HG02884 (cell line): ENCODE measurements around the gene GNAL.

Experiments
- ATAC-seq: cut with Tn5 transposase; IDR thresholded peaks from one replicate; pipeline ENCODE4 v1.9.1; 2021; ENCODE audit warnings: mild to moderate bottlenecking, moderate library complexity; ENCODE audit not compliant: unreplicated experiment

The GNAL gene

DNA sequence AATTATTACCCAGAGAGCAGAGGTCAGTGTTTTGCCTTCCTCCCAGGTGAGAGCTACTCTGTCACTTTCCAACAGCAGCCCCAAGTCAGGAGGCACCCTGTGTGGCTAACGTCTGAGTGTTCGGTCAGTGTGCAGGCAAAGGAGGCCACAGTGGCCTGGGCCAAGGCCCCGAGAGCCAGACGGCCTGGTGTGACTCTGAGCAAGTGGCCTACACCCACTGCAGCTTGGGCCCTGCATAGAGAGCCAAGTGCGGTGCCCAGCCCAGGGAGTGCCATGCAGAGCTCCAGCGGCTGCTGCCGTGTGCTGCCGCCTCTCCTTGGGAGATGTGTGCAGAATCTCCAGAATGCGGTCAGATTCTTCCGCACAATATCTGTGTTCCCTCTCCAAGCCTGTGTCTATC, 70.4 kb downstream of the GNAL start:
- ATAC-seq, result no peak

DNA sequence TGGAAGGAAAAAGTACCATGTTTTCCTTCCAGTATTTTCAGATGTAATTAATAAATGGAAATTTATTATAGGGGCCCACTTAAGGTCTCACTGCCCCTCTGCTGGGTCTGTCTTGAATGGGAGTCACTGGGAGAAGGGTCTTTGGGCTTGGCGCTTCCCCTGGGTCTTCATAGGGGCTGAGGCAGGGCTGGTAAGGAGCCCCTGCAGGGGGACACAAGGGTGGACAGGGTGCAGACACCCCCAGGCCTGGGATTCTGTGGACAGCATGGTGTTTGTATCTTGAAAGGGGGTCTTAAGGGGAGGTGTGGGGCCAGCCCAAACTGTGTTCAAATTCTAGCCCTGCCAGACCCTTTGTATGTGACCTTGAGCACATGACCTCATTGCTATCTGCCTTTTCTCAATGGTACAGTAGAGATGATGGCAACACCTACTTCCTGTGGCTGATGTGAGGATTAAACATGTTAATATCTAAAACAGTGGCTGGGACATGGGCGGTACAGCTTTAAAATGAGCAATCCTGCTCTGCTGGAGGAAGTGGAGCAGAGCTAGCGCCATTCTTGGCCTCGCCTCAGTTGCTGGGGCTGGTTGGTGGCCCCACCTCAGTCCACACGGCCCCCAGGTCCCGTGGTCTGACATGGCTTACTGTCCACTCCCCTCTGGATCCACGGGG, 71.6 kb downstream of the GNAL start:
- no peak for ATAC-seq

DNA sequence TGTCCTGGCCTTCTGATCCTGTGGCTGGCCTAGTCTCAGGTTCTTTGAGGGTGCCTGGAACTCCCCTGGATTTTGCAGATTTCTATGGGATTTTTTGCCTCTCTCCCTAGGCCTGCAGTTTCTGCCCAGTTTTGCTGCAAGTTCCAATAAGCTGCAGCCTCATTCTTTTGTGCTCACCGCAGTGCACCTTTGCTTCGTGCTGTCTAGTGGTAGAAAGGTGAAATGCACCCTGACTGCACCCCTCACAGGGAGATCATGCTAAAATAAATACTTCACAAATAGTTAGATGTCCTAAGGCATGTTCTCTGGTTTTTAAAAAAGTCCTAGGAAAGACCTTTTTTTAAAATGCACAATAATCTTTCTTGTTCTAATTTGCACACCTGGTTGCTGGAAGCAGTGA, 72.5 kb downstream of the GNAL start:
- ATAC-seq, result no peak

DNA sequence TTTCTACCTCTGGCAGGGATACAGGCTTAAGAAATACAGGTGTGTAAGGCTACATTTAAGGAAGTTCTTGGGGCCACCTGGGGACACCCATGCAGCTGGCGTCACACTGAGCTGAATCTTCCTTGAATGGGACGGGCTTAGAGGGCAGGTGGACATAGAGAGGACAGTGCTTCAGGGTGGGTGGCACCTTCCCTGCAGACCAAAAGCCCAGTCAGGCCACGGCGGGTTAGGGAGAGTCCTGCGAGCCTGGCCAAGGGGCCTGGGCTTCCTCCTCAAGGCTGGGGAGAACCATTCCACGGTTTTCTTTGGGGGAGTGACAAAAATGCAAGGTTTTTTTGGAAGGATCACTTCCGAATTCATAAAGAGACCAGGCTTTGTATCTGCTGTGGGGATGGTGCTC, 73.4 kb downstream of the GNAL start:
- ATAC-seq, result no peak

DNA sequence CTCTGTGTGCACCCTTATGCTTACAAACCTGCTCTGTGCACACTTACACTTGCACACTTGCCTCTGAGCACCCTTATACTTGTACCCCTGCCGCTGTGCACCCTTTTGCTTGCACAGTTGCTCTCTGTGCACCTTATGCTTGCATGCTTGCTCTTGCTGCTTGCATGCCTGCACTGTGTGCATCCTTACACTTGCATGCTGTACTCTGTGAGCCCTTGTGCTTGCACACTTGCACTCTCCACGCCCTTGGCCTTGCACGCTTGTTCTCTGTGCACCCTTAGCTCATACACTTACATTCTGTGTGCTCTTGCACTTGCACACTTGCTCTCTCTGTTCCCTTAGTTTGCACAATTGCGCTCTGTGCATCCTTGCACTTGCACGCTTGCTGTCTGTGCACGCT, 78.3 kb downstream of the GNAL start:
- ATAC-seq, result no peak

DNA sequence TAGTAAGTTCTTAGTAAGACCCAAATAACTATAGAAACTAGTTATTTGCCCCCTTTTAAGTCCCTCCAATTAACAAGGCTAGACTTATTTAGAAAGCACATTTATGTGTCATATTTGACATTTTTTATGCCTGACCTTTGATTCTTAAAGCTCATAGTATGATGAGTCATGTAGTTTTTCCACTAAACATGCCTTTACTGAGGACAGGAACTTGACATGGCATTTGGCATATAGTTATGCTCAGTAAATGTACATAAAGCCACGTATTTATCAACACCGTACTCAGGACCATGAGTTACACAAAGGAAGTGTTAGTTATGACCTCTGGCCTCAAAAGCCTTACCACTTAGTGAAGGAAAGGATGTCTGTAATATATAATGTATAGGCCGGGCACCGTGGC, 78.9 kb downstream of the GNAL start:
- no peak for ATAC-seq

DNA sequence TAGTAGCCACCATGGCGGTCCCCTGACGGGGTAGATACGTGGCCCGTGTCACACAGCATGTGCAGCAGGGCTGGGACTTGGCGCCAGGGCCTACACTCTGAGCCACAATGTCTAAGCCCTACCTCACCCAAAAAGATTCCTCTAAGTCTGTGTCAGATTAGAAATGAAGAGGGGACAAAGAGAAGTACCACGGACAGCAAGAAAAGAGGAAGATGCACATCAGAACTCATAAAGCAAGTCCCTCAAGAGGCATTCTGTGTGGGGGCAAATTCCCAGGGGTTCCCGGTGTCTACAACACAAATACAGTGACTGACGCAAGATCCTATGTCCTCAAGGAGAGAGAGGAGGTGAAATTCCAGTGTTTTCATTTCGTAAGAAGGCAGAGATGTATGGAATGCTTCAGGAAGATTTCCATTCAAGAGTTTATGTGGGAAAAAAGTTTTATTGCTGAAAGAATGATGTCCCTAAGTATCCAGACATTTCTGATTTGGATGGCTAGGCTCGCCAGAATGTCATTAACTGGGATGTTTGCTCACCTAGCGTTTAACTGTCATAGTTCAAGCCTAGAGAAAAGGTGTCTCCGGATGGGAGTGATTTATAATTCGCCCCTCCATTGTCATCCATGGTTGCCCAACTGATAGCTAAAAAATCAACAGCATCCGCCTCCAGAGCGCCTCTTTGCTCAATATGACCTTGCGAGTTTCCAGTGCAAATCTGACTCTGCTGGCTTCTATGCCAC, 86.5 kb downstream of the GNAL start:
- no peak for ATAC-seq

DNA sequence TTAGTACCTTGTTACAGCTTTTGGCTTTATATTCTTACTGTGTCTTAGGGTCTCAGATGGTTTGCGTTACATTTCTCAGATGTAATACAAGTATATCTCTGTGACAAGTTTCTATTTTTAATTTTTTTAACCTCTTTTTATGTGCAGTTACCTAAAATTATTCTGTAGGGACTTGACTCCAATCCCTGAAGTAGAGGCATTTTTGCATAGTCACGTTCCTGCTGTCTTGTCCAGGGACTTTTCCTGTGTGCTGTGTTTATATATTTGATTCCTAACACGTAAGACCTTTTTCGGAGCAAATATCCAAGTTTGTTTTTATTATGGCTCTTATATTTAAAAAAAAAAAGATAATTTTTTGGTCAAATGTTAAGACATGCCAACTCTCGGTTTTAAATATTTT, 91.0 kb downstream of the GNAL start:
- no peak for ATAC-seq

DNA sequence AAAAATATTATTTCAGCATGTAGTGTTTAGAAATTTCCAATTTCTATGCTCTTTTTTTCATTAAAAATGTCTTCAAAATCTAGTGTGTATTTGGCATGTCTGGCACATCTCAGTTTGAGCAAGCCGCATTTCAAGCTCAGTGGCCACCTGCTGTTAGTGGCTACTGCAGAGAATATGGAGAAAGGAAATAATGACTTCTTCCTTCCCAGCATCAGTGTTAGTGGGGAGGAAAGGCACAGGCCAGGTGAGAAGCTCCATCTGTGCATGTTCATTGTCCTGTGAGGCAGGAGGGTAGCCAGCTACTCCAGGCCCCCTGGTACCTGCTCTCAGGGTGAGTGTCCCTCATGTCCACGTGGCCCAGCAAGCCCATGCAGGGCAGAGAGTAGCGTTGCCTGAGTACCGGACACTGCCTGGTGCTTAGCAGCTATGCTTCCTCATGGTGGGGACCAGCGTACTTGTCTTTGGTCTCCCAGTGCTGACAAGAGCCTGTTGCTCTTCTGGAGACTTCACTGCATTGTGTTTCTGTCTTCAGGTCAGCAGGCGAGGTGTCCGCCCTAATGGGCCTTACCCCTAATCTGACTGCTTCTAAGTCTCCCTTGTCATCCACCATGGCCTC, 94.8 kb downstream of the GNAL start:
- ATAC-seq, result no peak

DNA sequence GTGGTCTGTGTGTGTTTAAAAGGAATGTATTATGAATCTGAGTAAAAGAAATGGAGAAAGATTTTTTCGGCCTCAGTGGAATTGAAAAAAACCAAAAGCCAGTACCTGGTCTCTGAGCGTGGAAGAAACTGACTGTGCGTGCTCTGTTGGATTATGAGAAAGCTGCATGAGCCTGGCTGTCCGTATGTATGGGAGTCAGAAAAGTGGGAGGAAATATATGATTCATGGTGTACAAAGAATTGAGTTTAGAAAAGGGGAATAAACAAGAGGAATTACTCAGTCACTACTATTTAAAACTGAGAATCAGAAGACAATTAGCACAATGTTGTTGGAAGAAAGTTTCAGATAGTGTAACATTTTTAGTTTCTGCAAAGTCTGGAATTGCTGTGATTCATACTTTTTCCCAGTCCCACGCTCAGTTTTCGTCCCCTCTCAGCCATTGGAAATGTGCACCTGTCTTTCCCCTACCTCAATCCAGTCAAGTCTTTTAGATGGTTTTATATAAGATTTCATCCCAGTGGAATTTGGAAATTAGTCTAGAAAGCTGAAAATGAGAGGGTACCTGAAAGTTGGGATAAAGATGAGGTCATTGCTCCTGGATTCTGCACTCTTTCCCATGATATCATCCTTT, 95.7 kb downstream of the GNAL start:
- no peak for ATAC-seq

DNA sequence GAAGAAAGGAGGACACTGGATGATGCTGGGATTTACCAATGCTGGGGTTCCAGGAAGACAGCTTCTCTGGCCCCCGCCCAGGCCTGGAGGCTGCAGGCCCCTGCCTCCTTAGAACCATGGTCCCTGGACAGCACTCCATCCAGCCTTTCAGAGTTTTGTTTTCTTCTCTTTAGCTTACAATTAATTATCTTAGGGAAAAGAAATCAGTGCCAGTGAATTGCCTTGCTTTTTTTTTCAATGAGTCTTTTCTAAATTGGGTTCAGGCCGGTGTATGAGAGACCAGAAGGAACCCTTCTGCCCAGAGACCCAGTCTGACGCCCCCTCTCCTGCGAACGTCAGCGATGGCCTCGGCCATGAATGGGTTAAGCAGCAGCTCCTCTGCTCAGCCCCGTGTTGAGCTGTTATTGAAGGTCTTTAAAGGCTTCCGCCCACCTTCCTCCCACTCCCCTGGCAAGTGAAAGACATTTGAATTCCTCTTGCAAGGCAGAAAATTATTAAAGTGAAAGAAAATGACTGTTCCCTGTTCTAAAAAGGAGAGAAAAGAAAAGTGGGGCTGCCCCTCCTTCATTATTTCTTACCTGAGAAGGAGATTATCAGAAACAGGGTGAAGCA, 96.5 kb downstream of the GNAL start:
- no peak for ATAC-seq

DNA sequence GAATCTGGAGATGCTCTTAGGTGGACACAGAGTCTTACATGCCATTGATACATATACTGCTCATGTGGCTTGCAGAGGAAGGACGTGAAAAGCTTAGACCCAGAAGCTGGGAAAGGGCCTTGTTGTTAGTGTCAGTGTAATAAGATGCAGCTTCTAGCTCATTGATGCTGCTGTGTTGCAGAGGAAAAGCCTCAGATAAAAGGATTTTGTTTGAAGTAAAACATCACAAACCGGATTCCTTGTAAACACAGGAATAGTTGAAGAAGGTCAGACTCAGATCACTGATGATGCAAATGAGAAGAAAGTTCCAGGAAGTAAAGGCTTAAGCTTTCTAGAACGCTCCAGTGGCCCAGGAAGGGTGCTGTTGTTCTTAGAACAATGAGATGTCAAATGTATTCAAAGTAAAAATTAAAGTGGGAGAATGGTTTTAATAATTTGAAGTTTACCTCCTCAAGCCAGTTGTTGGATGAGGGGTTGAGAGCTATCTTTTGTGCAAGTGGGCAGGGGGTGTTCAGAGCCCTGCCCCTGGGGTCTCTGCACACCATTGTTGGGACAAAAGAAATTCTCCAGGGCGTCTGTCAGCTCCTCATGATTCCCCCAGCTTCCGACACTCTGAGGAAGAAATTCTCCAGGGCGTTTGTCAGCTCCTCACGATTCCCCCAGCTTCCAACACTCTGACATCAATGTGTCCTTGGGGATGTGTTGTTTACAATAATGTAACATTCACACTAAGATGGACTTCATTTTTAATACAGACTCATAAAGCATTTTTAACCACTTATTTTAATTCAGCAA, 100.8 kb downstream of the GNAL start:
- no peak for ATAC-seq

DNA sequence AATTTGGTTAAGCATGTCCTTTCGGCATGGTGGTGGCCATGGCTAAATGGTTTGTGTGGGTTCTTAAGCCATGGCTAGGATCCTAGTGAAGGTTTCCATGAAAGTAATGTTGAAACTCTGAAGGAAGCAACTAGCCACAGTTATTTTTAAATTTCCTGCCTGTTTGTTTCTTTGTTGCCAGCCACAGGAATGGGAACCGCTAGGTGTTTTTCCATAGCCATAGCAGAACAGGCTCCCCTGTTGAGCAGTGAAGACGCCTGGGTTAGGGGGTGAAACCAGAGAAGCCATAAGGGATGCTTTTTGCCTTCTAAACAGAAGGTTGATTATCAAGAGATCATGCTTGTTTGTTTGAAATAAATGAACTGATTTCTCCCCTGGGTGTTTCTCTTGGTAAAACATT, 102.1 kb downstream of the GNAL start:
- no peak for ATAC-seq

DNA sequence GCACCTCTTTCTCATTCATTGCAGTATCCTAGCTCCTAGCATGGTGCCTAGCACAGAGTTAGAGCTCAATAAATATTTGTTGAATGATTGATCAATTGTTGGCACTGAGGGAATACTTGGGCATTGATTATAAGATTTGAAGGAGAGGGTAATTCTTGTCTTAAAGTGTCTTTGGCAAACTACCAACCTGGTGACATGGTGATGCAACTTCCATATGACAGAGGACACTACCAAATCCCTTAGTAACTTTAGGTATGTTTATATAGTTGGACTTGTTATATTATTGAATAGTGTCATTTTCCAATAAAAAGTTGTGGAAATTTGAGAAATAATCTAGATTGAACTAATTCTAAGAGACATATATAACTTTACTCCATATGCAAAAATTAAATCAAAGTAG, 103.6 kb downstream of the GNAL start:
- ATAC-seq, result no peak

DNA sequence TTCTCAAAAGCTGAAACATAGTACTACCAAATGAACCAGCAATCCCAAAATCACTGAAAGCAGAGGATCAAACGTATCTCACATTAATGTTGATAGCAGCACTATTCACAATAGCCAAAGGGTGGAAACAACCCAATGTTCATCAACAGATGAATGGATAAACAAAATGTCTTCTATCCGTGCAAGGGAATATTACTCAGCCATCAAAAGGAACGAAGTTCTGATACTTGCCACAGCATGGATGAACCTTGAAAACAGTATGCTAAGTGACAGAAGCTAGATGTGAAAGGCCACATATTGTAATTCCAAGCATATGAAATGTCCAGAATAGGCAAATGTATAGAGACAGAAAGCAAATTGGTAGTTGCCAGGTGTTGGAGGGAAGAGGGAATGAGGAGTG, 105.1 kb downstream of the GNAL start:
- no peak for ATAC-seq

DNA sequence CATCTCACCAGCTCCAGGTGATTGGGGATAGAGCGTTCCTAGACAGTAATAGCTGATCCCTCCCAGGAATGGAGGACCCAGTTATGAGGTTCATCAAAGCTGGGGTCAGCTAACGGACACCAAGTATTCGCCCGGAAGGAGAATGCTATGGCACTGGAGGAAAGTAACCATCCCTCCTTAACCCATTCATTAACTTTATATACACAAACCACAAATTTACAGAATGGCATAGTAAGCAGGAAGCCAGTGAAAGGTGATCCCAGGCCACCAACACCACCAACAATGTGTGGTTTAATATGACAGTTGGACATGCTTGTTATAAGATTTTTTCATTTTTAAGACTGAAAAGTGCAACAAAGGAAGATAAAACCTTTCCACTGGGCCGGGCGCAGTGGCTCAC, 106.9 kb downstream of the GNAL start:
- ATAC-seq, result no peak

DNA sequence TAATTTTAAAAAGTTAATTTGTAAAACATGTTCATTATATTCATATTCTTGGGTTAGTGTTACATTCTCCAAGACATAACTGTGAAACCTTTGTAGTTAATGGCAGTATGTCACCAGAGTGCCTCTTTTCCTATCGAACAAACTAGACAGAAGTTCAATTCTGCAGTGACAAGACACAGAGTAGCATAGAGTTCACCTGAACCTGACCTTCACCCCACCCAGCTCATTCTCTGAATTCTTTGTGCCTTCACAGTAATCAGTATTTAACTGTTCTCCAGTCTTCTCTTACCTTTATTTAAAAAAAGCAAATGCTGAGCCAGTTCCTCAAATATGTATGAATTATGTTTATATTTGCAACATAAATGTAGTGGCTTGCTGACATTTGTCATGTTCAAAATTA, 109.2 kb downstream of the GNAL start:
- no peak for ATAC-seq

DNA sequence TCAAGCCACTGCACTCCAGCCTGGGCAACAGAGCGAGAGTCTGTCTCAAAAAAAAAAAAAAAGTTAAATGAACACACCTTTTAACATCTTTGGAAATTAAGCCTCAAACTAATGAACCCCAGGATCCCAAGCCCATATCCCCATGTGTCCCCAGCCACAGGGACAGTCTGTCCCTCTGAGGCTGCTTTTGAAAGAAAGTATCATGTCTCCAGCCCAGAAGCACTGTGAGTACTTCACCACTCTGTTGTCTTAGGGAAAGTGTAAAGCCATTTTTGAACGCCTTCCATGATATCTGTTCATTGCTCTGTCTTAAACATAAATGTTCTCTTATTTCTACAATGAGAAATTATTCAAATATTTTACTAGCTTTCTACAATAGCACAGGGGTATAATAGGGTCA, 110.0 kb downstream of the GNAL start:
- no peak for ATAC-seq

DNA sequence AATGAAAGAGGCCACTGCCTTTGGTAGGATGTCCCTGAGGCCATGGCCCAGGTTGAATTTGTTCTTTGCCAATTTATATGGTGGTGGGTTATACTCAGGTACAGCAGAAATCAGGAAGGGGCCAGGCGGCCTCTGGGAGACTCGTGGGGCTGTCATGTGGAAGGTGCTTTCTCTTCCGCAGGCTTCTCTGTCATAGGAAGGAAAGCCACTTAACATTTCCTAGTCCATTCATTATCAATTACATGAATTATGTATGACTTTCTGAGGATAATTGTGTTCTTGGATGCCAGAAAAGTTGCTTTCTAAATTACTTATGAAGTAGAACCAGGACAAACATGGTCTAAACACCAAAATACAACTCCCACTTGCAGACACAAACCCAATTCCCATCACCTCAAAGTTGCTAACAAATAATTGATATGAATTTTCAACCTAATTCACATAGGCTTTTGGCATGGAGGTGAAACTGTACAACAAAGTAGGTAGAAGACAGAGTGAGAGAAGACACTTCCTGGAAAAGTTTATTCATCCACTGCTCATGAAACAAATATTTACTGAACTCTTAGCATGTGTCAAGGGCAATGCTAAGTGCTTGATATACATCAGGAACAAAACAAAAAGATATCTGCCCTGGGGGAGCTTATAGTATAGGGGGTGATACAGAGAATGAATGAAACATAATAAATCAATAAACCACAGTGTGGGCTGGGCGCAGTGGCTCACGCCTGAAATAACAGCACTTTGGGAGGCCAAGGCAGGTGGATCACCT, 111.7 kb downstream of the GNAL start:
- no peak for ATAC-seq

DNA sequence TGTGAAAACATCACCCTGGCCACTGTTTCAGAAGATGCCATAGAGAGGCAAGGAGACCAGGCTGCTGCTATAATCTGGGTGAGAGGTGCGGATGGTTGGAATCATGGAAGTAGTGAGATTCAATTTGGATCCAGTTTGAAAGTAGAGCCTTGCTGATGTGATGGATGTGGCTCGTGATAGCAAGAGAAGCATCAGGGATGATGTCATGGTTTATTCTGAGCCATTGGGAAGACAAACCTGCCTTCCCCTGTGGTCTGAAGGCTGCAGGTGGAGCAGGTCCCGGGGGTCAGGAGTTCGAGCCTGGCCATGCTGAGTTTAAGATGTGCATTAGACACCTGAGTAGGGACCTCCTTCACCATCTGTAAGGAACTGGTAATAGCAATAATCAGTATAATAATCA, 112.5 kb downstream of the GNAL start:
- ATAC-seq, result no peak
